ENCODE measurements around the gene RASD1. TPM values are rescaled to one million over a fixed set of nuclear protein-coding genes. Genes with fewer than 3 reads are reported as not detected.

The RASD1 gene
- total and polyA plus RNA-seq, 2 of the 4 experiments (the other 2 are of a cell fraction), result 0.54 to 1.8 TPM

GRCh38 chr17:17503566-17504130 lies 7.5 kb upstream of the RASD1 start:
- DNase-seq, result no peak
- Histone ChIP-seq H2AK9ac (replicated peaks; ENCODE audit: low read depth, low read length, poor library complexity) (no peak overlapping the region), H3K36me3 (ENCODE audit: control insufficient read depth, insufficient read depth, low read length) (no peaks in the 10 kb centered on the region), H2AFZ (replicated peaks; ENCODE audit: low read length, poor library complexity) (no peak overlapping the region), H3K9me3 (ENCODE audit: control insufficient read depth, insufficient read depth, low read length) (no peaks in the 10 kb centered on the region), H3K4me2 (ENCODE audit: low read depth, low read length) (no peak overlapping the region), H3K9me1 (ENCODE audit: insufficient read depth, low read length) (no peaks in the 10 kb centered on the region), H3K27me3 (ENCODE audit: control insufficient read depth, insufficient read depth, low read length) (peaks cover 5% of the 10 kb centered on the region; the same call in 1 of the 2 replicates), H3K79me1 (ENCODE audit: low read depth in 1 of 2, low read length in 2 of 2) (no peaks in the 10 kb centered on the region), H3K4me3 (ENCODE audit: insufficient read depth, low read depth, low read length) (no peak overlapping the region), H2BK15ac (ENCODE audit: low read depth, low read length) (no peak overlapping the region), H3K23ac (ENCODE audit: low read depth, low read length) (no peak overlapping the region), H3K4ac (ENCODE audit: low read depth, low read length) (no peak overlapping the region), H3K18ac (ENCODE audit: low read depth, low read length) (no peak overlapping the region), H3K9ac (ENCODE audit: low read depth, low read length) (no peak overlapping the region), H3K27ac (ENCODE audit: insufficient read depth, low read length) (no peak overlapping the region), H2AK5ac (ENCODE audit: low read depth, low read length) (no peak overlapping the region), H3K56ac (ENCODE audit: extremely low read depth, insufficient read depth, low read length) (no peak overlapping the region), H2BK5ac (ENCODE audit: low read depth, low read length, poor library complexity, severe bottlenecking) (no peak overlapping the region), H2BK120ac (ENCODE audit: low read depth, low read length) (no peak overlapping the region), H4K5ac (ENCODE audit: low read depth, low read length) (no peak overlapping the region), H3K4me1 (ENCODE audit: control insufficient read depth, insufficient read depth, low read length) (no peaks in the 10 kb centered on the region), H3K14ac (replicated peaks; ENCODE audit: low read depth, low read length) (no peak overlapping the region), H4K91ac (ENCODE audit: insufficient read depth, low read depth, low read length) (no peak overlapping the region), H4K8ac (ENCODE audit: low read depth in 2 of 2, low read length in 2 of 2) (no peak overlapping the region), H4K20me1 (ENCODE audit: insufficient read depth, low read length) (peaks cover 3% of the 10 kb centered on the region), H2BK20ac (ENCODE audit: low read depth, low read length) (no peak overlapping the region)
- peak; percentile 37; the same call in 1 of the 2 replicates for ATAC-seq (ENCODE audit: low read depth)
- dilution Hi-C loops (cut with HindIII; ENCODE audit: low sequenced_read_pairs, unreplicated experiment) (no loop called here), in situ Hi-C loops (cut with MboI; ENCODE audit: low sequenced_read_pairs) (loop anchor here (5.0 kb wide), 1 partner anchor 64 kb away; no protein-coding TSS in a partner anchor), intact Hi-C loops (cut with micrococcal nuclease) (no loop called here)
- CTCF ChIA-PET, result no interaction called here
- no peak for TF ChIP-seq POLR2A (IDR thresholded peaks at IDR 0.05; ENCODE audit: low read depth, low read length)
- no peak for TF ChIP-seq RFX5 (IDR thresholded peaks at IDR 0.05; ENCODE audit: low read depth, low read length)
- TF ChIP-seq MXI1 (IDR thresholded peaks at IDR 0.05; ENCODE audit: borderline replicate concordance, low read depth, low read length), result no peak
- no peak for TF ChIP-seq RAD21 (IDR thresholded peaks at IDR 0.05; ENCODE audit: low read length)
- no peak for TF ChIP-seq CTCF (conservative IDR thresholded peaks at IDR 0.05; ENCODE audit: low read depth, low read length)
- no peak for TF ChIP-seq MAZ (IDR thresholded peaks at IDR 0.05; ENCODE audit: borderline replicate concordance, low read depth, low read length)
- no peak for TF ChIP-seq USF2 (IDR thresholded peaks at IDR 0.05; ENCODE audit: low read depth, low read length)
- TF ChIP-seq CHD1 (IDR thresholded peaks at IDR 0.05; ENCODE audit: low read depth, low read length), result no peak
- TF ChIP-seq FOS (IDR thresholded peaks at IDR 0.05; ENCODE audit: low read depth, low read length), result no peak
- no peak for TF ChIP-seq ELK1 (IDR thresholded peaks at IDR 0.05; ENCODE audit: borderline replicate concordance, low read depth, low read length)
- no peak for TF ChIP-seq RCOR1 (IDR thresholded peaks at IDR 0.05; ENCODE audit: insufficient replicate concordance, low read length)
- POLR2A ChIA-PET (ENCODE audit: unreplicated experiment), result no interaction called here
- WGBS, 2 experiments (ENCODE audit: extremely low coverage in 2 of 2, insufficient read length in 1 of 2), result no CpG with 5 or more reads among the region's 7 CpGs
- BruUV-seq (replicated peaks), result no TSS peak
